A673 (cell line): ENCODE measurements around the gene CXorf49. TPM values are rescaled to one million over a fixed set of nuclear protein-coding genes. Genes with fewer than 3 reads are reported as not detected.
"Not testable (repeated sequence)": the region's sequence is repeated elsewhere in the genome, so short reads cannot be mapped to it uniquely, and the experiment has no call there.

Experiments used
- BruUV-seq: library from RNA; stranded (reverse); fragments of 400-500 nt; replicated peaks from 2 replicates; lab custom pipeline; 2021; lab: Mats Ljungman, UMichigan
- CTCF ChIA-PET: fragments of 300-600 bp; sonication (Branson Sonifier 250); formaldehyde crosslinking; loops from one replicate; lab custom pipeline; 2022; ENCODE audit warnings: antibody characterized with exemption; lab: Charles Lee
- POLR2A ChIA-PET: fragments of 300-600 bp; sonication (Branson Sonifier 250); formaldehyde crosslinking; loops from one replicate; lab custom pipeline; 2022; ENCODE audit warnings: antibody characterized with exemption; ENCODE audit not compliant: low non-redundant PET; lab: Charles Lee
- DNase-seq: peaks from one replicate; pipeline ENCODE4 v3.0.0-alpha.2; 2015; ENCODE audit warnings: low spot score
- H3K27ac ChIP-seq: fragments of 200-600 bp; sonication (generic); 2 replicates; pipeline ENCODE4 v1.5.1; 2016; ENCODE audit warnings: mixed run types, low read depth, mild to moderate bottlenecking, mixed read lengths, antibody characterized with exemption, low read length; ENCODE audit not compliant: poor library complexity, severe bottlenecking
- H3K27me3 ChIP-seq: fragments of 200-600 bp; sonication (generic); replicated peaks from 2 replicates; pipeline ENCODE4 v1.6.1; 2017; ENCODE audit warnings: mixed run types, low read depth, mild to moderate bottlenecking, mixed read lengths, antibody characterized with exemption, low read length; ENCODE audit not compliant: insufficient read depth, poor library complexity
- H3K36me3 ChIP-seq: fragments of 200-600 bp; sonication (generic); 2 replicates; pipeline ENCODE4 v1.6.1; 2016; ENCODE audit warnings: mixed run types, mild to moderate bottlenecking, mixed read lengths, antibody characterized with exemption, low read length; ENCODE audit not compliant: insufficient read depth, poor library complexity, severe bottlenecking
- H3K4me1 ChIP-seq: fragments of 200-600 bp; sonication (generic); 2 replicates; pipeline ENCODE4 v1.6.1; 2017; ENCODE audit warnings: mixed run types, mild to moderate bottlenecking, mixed read lengths, antibody characterized with exemption, low read length; ENCODE audit not compliant: insufficient read depth, poor library complexity, severe bottlenecking
- H3K4me3 ChIP-seq: fragments of 200-600 bp; sonication (generic); 2 replicates; pipeline ENCODE4 v1.5.1; 2016; ENCODE audit warnings: low read depth, mixed run types, mild to moderate bottlenecking, mixed read lengths, low read length; ENCODE audit not compliant: poor library complexity, severe bottlenecking
- H3K9me3 ChIP-seq: fragments of 200-600 bp; sonication (generic); 2 replicates; pipeline ENCODE4 v1.6.1; 2016; ENCODE audit warnings: mixed run types, low read depth, mild to moderate bottlenecking, mixed read lengths, antibody characterized with exemption, low read length; ENCODE audit not compliant: poor library complexity, severe bottlenecking
- CTCF ChIP-seq: fragments of 300-800, 200-600 bp; sonication (generic); conservative IDR thresholded peaks from 2 replicates; pipeline ENCODE4 v1.5.1; 2017; ENCODE audit warnings: low read depth, mild to moderate bottlenecking, antibody characterized with exemption, low read length, moderate library complexity, mixed read lengths
- EZH2 ChIP-seq: fragments of 200-600 bp; sonication (generic); IDR thresholded peaks from 2 replicates; pipeline ENCODE4 v1.6.1; 2017; ENCODE audit warnings: borderline replicate concordance, low read depth, mild to moderate bottlenecking, mixed read lengths, antibody characterized with exemption, low read length; ENCODE audit not compliant: poor library complexity, severe bottlenecking
- intact Hi-C: fragments of 100-400 bp; cut with micrococcal nuclease; formaldehyde crosslinking; loops from one replicate; pipeline ENCODE4 v1.10.0; 2022; ENCODE audit not compliant: unreplicated experiment
- total RNA-seq: library from RNA; stranded (reverse); gene quantifications from 2 replicates; pipeline ENCODE4 v1.2.3, GENCODE V29; 2021

CXorf49 gene
- total RNA-seq, 1 experiment from 2014 or later = not detected

DNA sequence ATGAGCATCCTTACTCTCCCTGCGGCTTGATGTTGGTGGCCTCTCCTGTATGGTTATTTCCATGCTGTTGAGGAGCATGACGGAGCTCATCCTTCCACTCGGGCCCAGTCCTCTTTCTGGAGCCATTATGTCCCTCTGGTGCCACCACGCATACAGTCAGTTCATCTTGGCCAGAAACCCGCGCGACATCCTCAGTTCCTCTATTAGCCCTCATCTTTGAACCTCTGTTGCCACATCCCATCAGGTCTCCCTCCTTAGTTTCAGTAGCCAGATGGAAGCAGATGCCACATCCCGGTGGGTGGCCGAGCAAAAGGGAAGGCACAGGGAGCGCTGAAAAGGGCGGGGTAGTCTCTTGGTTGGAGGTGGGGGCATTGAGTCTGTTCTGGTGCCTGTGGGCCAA is 46.1 kb downstream of the CXorf49 start:
- CTCF ChIA-PET = no interaction called here
- POLR2A ChIA-PET = no interaction called here
- DNase-seq = no peak
- no TSS peak for BruUV-seq
- no peak for TF ChIP-seq CTCF
- TF ChIP-seq EZH2 = no peak
- no peaks in the 10 kb centered on the region for H3K9me3 ChIP-seq
- intact Hi-C loops = no loop called here
- no peaks in the 10 kb centered on the region for H3K4me1 ChIP-seq
- H3K36me3 ChIP-seq = no peaks in the 10 kb centered on the region
- H3K4me3 ChIP-seq = no peak overlapping the region
- H3K27ac ChIP-seq = no peak overlapping the region
- H3K27me3 ChIP-seq = no peaks in the 10 kb centered on the region

GRCh38 chrX:71671043-71671780 is 46.9 kb downstream of the CXorf49 start:
- intact Hi-C loops = no loop called here
- Histone ChIP-seq H3K27ac (no peak overlapping the region), H3K9me3 (no peaks in the 10 kb centered on the region), H3K4me1 (no peaks in the 10 kb centered on the region), H3K4me3 (no peak overlapping the region), H3K27me3 (no peaks in the 10 kb centered on the region), H3K36me3 (no peaks in the 10 kb centered on the region)
- BruUV-seq = no TSS peak
- no peak for DNase-seq
- TF ChIP-seq CTCF = no peak
- ChIA-PET POLR2A (no interaction called here), CTCF (no interaction called here)

- intact Hi-C loops, H3K27ac ChIP-seq, POLR2A ChIA-PET, CTCF ChIA-PET, H3K4me1 ChIP-seq, BruUV-seq, H3K4me3 ChIP-seq, H3K9me3 ChIP-seq, H3K27me3 ChIP-seq, H3K36me3 ChIP-seq, DNase-seq: not testable (repeated sequence)
- peak; percentile 47 for TF ChIP-seq CTCF
Observed at GRCh38 chrX:71669947-71670346, 48.1 kb downstream of the CXorf49 start.
